Measurements from ENCODE around the gene CLDN18.

- TF ChIP-seq CTCF (IDR thresholded peaks at IDR 0.05), result no peak
- no peak for TF ChIP-seq POLR2A (IDR thresholded peaks at IDR 0.05; ENCODE audit: low read depth)
- TF ChIP-seq EP300 (IDR thresholded peaks at IDR 0.05), result no peak
- TF ChIP-seq POLR2AphosphoS5 (IDR thresholded peaks at IDR 0.05), result no peak
These were observed 37.7 kb downstream of the CLDN18 start for GRCh38 chr3:138047596-138048158.

Measured in esophagus muscularis mucosa (tissue), 4 donors.